ENCODE measurements around the gene ZNF766. TPM values are rescaled to one million over a fixed set of nuclear protein-coding genes. Genes with fewer than 3 reads are reported as not detected.
"Not testable (repeated sequence)": the region's sequence is repeated elsewhere in the genome, so short reads cannot be mapped to it uniquely, and the experiment has no call there.

ZNF766 gene
- 25.3 TPM for total RNA-seq (ENCODE audit: insufficient read depth, low replicate concordance)

GRCh38 chr19:52269338-52270261, at the start of gene ZNF766:
Gene ZNF766, plus strand, starts transcription at chr19:52269587. Its CDS starts 27 bp downstream, at chr19:52269614.
- DNase-seq (ENCODE audit: low spot score) = peak; percentile 97

- no peak for DNase-seq (ENCODE audit: low spot score)
Observed at GRCh38 chr19:52219611-52220010, 49.8 kb upstream of the ZNF766 start.

DNA sequence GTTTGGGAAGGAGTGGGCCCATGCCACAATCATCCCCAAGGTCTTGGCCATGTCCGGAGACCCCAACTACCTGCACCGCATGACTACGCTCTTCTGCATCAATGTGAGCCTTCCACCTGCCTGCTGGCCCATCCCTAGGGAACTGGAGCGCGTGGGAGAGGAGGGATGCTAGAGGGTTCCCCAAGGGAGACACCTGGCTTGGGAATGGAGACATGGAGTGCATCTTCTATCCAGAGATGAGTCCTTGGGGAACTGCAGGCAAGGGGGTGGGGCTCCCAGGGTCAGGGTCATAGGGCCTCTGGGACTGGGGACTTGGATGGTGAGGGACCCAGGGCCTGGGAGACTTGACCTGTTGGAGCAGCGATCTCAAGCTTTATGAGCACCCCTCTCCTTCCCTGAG, 48.4 kb upstream of the ZNF766 start:
- DNase-seq (ENCODE audit: low spot score) = no peak

DNA sequence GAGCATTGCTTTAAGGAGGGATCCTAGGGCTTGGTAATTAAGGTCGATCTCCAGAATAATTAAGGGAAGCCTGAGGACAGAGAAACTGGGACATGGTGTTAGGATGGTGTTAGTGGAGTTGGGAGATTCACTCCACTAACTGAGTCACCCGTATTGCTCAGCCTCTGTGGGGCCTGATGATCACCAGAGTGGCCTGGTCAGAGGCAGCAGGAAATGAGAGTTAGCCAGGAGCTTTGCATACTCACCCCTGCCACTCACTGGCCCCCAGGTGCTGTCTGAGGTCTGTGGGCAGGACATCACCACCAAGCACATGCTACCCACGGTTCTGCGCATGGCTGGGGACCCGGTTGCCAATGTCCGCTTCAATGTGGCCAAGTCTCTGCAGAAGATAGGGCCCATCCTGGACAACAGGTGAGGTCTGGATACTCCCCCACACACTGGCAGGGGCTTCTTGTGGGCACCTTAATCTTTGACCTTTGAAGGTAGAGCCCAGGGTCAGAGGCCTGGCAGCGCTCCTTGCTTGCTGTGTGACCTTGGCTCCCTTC, 47.5 kb upstream of the ZNF766 start:
- DNase-seq (ENCODE audit: low spot score) = no peak

DNA sequence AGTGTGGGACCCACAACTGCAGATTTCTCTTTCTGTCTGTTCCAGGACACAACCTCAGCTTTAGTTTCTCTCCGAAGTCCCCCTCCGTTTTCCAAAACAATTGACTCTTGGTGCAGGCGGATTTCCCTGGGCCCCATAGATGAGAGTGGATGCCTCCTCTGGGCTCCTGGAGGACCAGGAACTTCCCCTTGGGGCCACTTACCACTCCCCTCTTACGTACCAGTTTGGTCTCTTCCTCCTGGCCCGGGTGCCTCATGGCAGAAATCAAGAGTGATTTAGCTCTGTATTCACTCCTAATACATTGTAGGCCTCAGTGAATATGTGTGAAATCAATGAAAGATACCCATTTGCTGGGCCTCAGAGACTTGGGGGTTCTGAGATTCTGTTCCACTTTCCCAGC, 45.2 kb upstream of the ZNF766 start:
- no peak for DNase-seq (ENCODE audit: low spot score)

DNA sequence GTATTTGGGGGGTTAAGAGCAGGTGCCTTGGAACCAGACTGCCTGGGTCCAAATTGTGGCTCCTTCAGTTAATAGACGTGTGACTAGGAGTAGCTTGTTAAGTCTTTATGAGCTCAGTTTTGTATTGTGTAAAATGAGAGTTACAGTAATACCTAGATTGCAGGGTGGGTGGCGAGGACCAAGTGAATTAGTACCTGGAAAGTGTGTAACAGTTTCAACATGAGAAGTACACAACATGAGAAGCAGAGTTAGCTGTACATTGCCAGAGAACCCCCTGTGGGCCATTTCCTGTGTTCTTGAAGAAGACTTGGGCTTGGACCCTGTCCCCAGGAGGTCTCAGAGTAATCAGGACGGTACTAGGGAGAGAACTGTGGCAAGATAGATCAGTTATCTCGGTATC, 42.7 kb upstream of the ZNF766 start:
- DNase-seq (ENCODE audit: low spot score) = no peak

DNA sequence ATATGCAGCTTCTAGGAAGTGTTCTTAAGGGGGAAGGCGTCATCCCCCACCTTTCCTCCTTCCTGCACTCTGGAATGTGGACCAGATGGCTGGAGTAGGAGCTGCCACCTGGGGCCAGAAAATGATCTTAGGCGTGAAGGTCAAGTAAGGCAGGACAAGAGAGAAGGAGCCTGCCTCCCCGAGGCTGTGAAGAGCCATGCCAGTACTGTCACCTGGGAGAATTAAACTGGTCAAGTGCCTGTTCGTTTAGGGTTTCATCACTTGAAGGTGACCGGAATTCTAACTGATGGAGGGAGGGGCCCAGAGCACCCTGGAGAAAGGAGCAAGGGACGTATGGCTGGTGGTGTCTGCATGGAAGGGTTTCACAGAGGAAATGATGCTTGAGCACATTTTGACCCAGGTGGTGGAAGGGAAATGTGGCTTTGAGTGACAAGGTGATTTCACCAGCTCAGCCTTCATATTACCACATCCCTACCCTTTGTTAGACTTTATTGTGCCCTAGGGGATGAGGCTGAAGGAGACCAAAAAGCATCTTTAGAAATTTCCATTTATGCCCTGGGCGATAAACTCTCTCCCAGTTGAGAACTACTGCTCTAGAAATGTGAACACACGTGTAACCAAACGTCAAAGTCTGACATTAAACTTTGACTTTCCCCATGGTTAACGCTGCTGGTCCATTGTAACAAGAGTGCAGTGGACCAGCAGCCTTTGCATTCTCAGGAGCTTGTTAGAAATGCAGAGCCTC, 42.0 kb upstream of the ZNF766 start:
- DNase-seq (ENCODE audit: low spot score) = no peak

- no peak for DNase-seq (ENCODE audit: low spot score)
Observed at GRCh38 chr19:52227980-52228379, 41.4 kb upstream of the ZNF766 start.

- no peak for DNase-seq (ENCODE audit: low spot score)
Observed at GRCh38 chr19:52229524-52229923, 39.9 kb upstream of the ZNF766 start.

DNA sequence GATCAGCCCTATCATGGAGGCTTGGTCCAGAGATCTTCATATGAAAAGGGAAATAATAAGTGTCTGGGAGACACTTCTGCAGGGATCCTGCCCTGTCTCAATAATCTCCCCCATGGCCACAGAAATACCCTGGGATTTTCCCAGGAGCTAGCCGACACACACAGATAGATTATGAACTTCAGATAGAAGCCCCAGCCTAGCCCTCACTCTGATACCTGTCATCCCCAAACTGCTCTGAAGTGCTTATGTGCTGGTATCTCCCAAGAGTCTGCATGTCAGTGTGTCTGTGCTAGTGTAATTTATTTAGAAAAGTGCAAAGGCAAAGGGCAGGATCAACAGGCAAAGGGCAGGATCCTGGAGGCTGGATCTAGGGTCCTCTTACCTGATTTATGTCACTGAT, 38.7 kb upstream of the ZNF766 start:
- DNase-seq (ENCODE audit: low spot score) = no peak

GRCh38 chr19:52231154-52231910, 38.1 kb upstream of the ZNF766 start:
- no peak for DNase-seq (ENCODE audit: low spot score)

- DNase-seq (ENCODE audit: low spot score) = no peak
Observed at GRCh38 chr19:52234406-52234805, 35.0 kb upstream of the ZNF766 start.

DNA sequence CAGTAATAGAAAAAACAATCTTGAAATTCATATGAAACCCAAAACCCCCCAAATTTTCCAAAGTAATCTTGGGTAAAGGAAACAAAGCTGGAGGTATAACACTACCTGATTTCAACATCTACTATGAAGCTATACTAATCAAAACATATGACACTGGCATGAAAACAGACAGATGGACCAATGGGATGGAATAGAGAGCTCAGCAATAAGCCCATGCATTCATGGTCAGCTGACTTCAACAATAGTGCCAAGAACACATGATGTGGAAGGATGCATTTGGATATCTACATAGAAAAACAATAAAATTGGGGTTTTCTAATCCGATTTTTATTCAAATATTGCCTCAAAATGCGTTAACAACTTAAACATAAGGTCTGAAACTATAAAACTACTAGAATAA, 32.2 kb upstream of the ZNF766 start:
- DNase-seq (ENCODE audit: low spot score) = no peak

- peak; percentile 70 for DNase-seq (ENCODE audit: low spot score)
Observed at GRCh38 chr19:52237771-52238400, 31.5 kb upstream of the ZNF766 start.

DNA sequence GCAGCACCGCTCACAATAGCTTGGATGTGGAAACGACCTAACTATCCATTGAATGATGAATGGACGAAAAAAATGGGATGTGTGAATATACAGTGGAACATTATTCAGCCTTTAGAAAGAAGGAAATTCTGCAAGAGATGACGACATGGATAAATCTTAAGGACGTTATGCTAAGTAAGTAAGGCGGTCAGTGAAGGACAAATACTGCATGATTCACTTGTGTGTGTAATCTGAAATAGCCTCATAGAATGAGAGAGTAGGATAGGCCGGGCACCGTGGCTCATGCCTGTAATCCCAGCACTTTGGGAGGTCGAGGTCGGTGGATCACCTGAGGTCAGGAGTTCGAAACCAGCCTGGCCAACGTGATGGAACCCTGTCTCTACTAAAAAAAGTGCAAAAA, 25.4 kb upstream of the ZNF766 start:
- DNase-seq (ENCODE audit: low spot score) = no peak

DNA sequence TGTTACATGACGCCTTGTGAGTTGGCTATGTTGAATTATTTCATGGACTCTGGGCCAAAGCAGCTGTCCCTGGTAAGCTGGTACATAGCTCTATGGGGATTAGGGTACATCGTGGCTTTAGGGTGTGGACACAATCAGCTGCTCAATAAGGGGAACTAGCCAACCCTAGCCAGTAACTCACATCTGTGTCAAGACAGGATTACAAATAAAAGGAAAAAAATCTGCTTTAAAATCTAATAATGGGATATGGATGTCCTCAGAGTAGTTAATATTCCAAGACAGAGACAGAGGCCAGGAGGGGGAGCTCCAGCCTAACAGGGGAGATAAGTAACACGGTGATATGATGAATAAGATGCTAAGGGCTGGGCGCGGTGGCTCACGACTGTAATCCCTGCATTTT, 21.1 kb upstream of the ZNF766 start:
- DNase-seq (ENCODE audit: low spot score) = peak; percentile 36

- DNase-seq (ENCODE audit: low spot score) = no peak
Observed at GRCh38 chr19:52258426-52258825, 11.0 kb upstream of the ZNF766 start.

GRCh38 chr19:52265556-52265955, 3.8 kb upstream of the ZNF766 start:
- not testable (repeated sequence) for DNase-seq (ENCODE audit: low spot score)

DNA sequence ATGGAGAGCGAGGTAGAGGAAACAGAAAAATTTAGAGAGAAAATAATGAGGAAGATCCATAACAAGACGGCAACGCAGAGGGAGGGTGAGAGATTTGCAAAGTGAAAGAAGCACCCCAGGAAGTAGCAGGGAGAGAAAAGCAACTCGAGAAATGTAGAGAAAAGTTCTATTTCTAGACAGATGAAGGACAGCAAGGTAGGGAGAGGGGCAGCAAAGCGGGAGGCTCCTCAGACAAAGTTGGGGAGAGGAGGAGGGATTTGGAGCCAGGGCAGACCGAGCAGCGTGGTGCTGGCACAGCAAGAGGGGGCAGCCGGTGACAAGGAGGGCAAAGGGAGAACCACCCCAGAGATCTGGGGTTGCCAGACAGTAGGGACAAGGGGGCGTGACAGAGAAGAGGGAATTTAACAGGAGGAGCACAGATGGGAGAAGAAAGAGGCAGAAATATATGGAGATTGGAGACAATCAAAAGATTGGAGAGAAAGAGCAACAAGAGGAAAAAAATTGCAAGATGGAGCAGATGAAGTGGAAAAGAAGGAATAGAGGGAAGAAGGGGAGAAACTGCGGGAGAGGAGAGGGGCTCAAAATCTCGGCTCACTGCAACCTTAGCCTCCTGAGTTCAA, 989 bp downstream of the ZNF766 start:
- DNase-seq (ENCODE audit: low spot score) = no peak

GRCh38 chr19:52273301-52273700, 3.9 kb downstream of the ZNF766 start:
- DNase-seq (ENCODE audit: low spot score) = no peak

GRCh38 chr19:52274191-52274590, 4.8 kb downstream of the ZNF766 start:
- DNase-seq (ENCODE audit: low spot score) = no peak
